Ishikawa (cell line): ENCODE measurements around the gene MACC1.

Source experiments
- CEBPB ChIP-seq: IDR thresholded peaks from 2 replicates; pipeline ENCODE4 v1.6.1; 2012
- CREB1 ChIP-seq: IDR thresholded peaks from 2 replicates; pipeline ENCODE4 v1.6.1; 2012; ENCODE audit warnings: low read depth
- EGR1 ChIP-seq: IDR thresholded peaks from 2 replicates; pipeline ENCODE4 v1.6.1; 2012
- EP300 ChIP-seq: IDR thresholded peaks from 2 replicates; pipeline ENCODE4 v1.6.1; 2012; ENCODE audit warnings: borderline replicate concordance
- FOXM1 ChIP-seq: IDR thresholded peaks from 2 replicates; pipeline ENCODE4 v1.6.1; 2012; ENCODE audit warnings: low read depth, borderline replicate concordance
- NFIC ChIP-seq: IDR thresholded peaks from 2 replicates; pipeline ENCODE4 v1.6.1; 2012
- RAD21 ChIP-seq: IDR thresholded peaks from 2 replicates; pipeline ENCODE4 v1.6.1; 2012; ENCODE audit warnings: low read depth
- TAF1 ChIP-seq: IDR thresholded peaks from 2 replicates; pipeline ENCODE4 v1.6.1; 2012; ENCODE audit warnings: low read depth, mild to moderate bottlenecking
- TCF12 ChIP-seq: IDR thresholded peaks from 2 replicates; pipeline ENCODE4 v1.6.1; 2012; ENCODE audit warnings: low read depth
- TEAD4 ChIP-seq: IDR thresholded peaks from 2 replicates; pipeline ENCODE4 v1.6.1; 2012
- YY1 ChIP-seq: IDR thresholded peaks from 2 replicates; pipeline ENCODE4 v1.6.1; 2012; ENCODE audit warnings: low read depth
- ZBTB7A ChIP-seq: IDR thresholded peaks from 2 replicates; pipeline ENCODE4 v1.6.1; 2012; ENCODE audit warnings: low read depth
- TF ChIP-seq, protein P1 (sequence below): IDR thresholded peaks from 2 replicates; pipeline ENCODE4 v1.6.1; 2012
- TF ChIP-seq, protein P2 (sequence below): IDR thresholded peaks from 2 replicates; pipeline ENCODE4 v1.6.1; 2012; ENCODE audit warnings: low read depth, mild to moderate bottlenecking
- TF ChIP-seq, protein P3 (sequence below): IDR thresholded peaks from 2 replicates; pipeline ENCODE4 v1.6.1; 2012

The MACC1 gene

DNA sequence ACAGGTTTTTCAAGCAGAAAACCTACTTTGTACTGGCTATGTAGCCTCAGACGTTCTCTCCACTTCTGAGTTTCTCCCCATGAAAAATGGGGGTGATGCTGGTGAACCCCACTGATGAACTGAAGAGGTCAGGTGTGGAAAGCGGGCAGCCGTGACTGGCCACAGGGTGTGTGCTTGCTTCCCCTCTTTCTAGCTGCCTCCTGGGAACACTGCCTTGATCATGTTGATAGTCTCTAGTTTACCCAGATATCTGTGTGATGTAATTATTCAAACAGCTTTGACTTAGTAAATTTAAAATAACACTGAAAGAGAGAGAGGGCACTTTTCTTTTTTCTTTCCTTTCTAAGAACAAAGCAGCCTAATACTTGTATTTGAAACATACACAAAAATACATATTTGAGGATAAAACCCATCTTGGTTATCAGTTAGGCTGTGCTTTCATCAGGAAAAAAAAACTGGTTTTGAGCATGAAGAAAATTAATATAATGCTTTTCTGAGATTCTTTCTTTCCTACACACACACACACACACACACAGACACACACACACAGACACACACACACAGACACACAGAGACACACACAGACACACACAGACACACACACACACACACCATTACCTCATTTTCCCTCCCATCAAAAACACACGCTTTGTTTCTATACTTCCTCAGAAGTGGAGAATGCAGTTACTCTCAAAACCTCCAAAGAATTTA lies 76.7 kb downstream of the MACC1 start:
- no peak for TF ChIP-seq YY1
- no peak for TF ChIP-seq FOXM1
- TF ChIP-seq ZBTB7A = no peak
- no peak for TF ChIP-seq RAD21

DNA sequence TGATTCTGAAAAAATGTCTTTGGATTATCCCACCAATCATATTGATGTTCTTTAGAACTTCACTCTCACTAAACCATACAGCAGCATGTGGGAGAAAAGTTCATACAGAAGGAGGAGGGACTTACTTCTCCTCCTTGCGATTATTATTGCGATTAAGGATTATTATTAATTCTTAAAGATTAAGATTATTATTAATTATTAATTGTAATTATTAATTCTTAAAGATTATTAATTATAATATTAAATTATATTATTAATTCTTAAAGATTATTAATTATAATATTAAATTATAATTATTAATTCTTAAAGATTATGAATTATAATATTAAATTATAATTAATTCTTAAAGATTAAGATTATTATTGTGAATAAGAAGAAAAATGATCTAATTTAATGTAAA lies 80.5 kb downstream of the MACC1 start:
- TF ChIP-seq FOXM1 (no peak), ZBTB7A (no peak), TCF12 (no peak), TEAD4 (no peak), EGR1 (no peak), NFIC (no peak), CREB1 (no peak)
- TF ChIP-seq, protein P1, sequence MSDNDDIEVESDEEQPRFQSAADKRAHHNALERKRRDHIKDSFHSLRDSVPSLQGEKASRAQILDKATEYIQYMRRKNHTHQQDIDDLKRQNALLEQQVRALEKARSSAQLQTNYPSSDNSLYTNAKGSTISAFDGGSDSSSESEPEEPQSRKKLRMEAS = no peak
- TF ChIP-seq, protein P2, sequence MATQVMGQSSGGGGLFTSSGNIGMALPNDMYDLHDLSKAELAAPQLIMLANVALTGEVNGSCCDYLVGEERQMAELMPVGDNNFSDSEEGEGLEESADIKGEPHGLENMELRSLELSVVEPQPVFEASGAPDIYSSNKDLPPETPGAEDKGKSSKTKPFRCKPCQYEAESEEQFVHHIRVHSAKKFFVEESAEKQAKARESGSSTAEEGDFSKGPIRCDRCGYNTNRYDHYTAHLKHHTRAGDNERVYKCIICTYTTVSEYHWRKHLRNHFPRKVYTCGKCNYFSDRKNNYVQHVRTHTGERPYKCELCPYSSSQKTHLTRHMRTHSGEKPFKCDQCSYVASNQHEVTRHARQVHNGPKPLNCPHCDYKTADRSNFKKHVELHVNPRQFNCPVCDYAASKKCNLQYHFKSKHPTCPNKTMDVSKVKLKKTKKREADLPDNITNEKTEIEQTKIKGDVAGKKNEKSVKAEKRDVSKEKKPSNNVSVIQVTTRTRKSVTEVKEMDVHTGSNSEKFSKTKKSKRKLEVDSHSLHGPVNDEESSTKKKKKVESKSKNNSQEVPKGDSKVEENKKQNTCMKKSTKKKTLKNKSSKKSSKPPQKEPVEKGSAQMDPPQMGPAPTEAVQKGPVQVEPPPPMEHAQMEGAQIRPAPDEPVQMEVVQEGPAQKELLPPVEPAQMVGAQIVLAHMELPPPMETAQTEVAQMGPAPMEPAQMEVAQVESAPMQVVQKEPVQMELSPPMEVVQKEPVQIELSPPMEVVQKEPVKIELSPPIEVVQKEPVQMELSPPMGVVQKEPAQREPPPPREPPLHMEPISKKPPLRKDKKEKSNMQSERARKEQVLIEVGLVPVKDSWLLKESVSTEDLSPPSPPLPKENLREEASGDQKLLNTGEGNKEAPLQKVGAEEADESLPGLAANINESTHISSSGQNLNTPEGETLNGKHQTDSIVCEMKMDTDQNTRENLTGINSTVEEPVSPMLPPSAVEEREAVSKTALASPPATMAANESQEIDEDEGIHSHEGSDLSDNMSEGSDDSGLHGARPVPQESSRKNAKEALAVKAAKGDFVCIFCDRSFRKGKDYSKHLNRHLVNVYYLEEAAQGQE = no peak

DNA sequence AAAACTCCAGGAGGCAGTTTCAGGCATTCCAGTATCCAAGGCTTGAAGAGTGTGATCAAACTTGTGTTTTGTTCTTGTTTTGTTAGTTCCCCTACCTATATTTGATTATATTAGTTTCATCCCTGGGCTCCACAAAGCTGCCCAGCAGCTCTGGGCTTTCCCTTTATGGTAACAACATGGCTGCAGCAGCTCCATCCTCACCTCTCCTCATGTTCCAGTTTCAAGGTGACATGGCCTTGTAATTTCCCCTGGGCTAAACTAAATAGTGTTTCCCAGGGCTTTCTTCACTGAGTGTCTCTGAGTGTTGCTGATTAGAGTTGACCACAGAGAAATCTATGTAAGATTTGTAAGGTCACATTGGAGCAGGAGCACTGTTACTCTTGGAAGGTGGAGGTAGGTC lies 83.4 kb downstream of the MACC1 start:
- TF ChIP-seq NFIC = no peak
- TF ChIP-seq FOXM1 = no peak
- TF ChIP-seq EGR1 = no peak
- TF ChIP-seq ZBTB7A = no peak
- TF ChIP-seq YY1 = no peak
- TF ChIP-seq, protein P3, sequence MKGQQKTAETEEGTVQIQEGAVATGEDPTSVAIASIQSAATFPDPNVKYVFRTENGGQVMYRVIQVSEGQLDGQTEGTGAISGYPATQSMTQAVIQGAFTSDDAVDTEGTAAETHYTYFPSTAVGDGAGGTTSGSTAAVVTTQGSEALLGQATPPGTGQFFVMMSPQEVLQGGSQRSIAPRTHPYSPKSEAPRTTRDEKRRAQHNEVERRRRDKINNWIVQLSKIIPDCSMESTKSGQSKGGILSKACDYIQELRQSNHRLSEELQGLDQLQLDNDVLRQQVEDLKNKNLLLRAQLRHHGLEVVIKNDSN = no peak
- TF ChIP-seq CREB1 = no peak
- TF ChIP-seq RAD21 = no peak

DNA sequence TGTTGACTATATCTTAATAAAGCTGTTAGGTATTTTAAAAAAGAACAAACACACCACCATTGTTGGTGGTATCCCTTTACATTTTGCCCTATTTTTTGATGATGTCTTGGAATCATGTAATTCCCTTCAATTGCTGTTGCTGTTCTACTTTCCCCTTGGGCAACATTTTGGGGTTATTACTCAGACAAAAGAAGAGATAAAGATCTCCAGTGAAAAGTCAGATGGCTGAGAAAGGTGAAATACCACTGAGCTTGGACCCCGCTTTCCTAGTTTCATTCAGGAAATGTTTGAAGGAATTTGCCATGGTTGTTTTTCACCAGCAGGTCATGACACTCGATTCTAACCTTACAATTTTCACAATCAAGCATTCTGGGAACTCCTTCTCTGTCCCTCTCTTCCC lies 84.6 kb downstream of the MACC1 start:
- TF ChIP-seq, protein P1 = no peak
- no peak for TF ChIP-seq FOXM1
- no peak for TF ChIP-seq TCF12
- no peak for TF ChIP-seq YY1
- no peak for TF ChIP-seq ZBTB7A
- TF ChIP-seq, protein P2 = no peak
- no peak for TF ChIP-seq NFIC
- TF ChIP-seq CREB1 = no peak
- TF ChIP-seq RAD21 = no peak
- TF ChIP-seq CEBPB = no peak
- no peak for TF ChIP-seq TEAD4
- no peak for TF ChIP-seq TAF1
- TF ChIP-seq EGR1 = no peak
- TF ChIP-seq EP300 = no peak
- TF ChIP-seq, protein P3 = no peak

DNA sequence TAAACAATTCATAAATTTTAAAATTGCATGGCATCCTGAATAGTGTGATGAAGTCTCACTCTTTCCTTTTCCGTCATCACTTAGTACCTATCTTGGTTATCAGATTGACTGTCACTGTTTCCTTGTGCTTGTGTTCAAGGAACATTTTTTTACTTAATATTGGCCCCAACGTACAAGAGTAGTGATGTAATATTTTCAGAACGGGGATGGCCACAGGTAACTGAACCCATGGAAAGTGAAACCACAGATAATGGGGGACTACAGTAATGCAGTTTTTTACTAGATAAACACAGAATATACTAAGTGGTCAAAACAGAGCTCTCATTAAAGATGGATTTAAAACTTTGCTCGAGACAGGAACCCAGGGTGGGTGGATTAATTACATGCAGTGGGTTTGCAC lies 85.4 kb downstream of the MACC1 start:
- TF ChIP-seq FOXM1 (no peak), EP300 (no peak), YY1 (no peak), CREB1 (no peak), TAF1 (no peak), EGR1 (no peak), TCF12 (no peak), NFIC (no peak), CEBPB (no peak), RAD21 (no peak)
- TF ChIP-seq, protein P3 = no peak
- TF ChIP-seq, protein P1 = no peak
- TF ChIP-seq, protein P2 = no peak
